ENCODE results near the gene CAND2.
"Not testable (repeated sequence)": the region's sequence is repeated elsewhere in the genome, so short reads cannot be mapped to it uniquely, and the experiment has no call there.

Gene CAND2

DNA sequence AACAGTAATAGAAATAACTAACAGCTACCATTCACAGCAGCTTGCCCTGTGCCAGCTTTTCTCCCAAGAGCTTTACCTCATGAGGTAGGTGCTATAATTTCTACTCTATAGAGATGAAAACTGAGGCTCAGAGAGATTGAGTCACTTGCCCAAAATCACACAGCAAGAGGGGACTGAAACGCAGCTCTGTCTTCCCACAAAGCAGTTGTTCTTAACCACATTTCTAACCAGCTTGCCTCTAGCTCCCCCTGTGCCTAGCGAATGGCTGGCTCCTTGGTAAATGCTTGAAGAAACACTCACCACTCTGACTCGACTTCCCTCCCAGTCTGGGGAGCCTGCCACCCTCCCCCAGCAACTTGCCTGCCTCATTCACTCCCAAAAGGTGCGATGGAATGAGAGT lies 21.9 kb upstream of the CAND2 start:
- in situ Hi-C loops (cut with HindIII; ENCODE audit: low sequenced_read_pairs): no loop called here
- no peak for DNase-seq (ENCODE audit: low read depth, low spot score)
- TF ChIP-seq, protein P1, sequence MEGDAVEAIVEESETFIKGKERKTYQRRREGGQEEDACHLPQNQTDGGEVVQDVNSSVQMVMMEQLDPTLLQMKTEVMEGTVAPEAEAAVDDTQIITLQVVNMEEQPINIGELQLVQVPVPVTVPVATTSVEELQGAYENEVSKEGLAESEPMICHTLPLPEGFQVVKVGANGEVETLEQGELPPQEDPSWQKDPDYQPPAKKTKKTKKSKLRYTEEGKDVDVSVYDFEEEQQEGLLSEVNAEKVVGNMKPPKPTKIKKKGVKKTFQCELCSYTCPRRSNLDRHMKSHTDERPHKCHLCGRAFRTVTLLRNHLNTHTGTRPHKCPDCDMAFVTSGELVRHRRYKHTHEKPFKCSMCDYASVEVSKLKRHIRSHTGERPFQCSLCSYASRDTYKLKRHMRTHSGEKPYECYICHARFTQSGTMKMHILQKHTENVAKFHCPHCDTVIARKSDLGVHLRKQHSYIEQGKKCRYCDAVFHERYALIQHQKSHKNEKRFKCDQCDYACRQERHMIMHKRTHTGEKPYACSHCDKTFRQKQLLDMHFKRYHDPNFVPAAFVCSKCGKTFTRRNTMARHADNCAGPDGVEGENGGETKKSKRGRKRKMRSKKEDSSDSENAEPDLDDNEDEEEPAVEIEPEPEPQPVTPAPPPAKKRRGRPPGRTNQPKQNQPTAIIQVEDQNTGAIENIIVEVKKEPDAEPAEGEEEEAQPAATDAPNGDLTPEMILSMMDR (IDR thresholded peaks at IDR 0.05; ENCODE audit: low read depth, low read length): no peak
- no peak overlapping the region for H3K4me3 ChIP-seq (ENCODE audit: low read depth, low read length)

DNA sequence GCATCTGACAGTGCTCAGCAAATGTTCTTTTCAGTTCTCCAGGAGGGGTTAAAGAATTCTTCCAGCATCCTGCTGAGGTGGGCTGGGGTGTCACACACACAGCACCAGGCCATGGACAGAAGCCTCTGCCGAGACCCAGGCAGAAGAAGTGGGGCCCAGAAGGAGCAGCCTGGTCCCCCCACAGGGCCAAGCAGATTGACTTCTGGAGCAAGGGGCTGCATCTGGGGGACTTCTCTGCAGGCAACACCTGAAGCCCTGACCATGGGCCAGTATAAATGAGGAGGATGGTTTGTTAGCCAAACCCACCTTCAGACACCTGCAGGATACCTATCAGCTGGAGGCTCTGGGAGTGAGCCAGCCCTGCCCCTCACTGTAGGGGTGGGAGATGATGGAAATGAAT lies 21.3 kb upstream of the CAND2 start:
- TF ChIP-seq, protein P1 (IDR thresholded peaks at IDR 0.05; ENCODE audit: low read depth, low read length): no peak
- in situ Hi-C loops (cut with HindIII; ENCODE audit: low sequenced_read_pairs): no loop called here
- H3K4me3 ChIP-seq (ENCODE audit: low read depth, low read length): no peak overlapping the region
- DNase-seq (ENCODE audit: low read depth, low spot score): no peak

DNA sequence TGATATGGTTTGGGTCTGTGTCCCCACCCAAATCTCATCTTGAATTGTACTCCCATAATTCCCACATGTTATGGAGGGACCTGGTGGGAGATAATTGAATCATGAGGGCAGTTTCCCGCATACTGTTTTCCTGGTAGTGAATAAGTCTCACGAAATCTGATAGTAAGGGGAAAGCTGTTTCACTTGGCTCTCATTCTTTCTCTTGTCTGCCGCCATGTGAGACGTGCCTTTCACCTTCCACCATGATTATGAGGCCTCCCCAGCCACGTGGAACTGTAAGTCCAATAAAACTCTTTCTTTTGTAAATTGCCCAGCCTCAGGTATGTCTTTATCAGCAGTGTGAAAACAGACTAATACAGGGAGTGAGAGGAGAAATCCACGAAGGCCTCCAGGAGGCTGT lies 20.5 kb upstream of the CAND2 start:
- DNase-seq (ENCODE audit: low read depth, low spot score): not testable (repeated sequence)

DNA sequence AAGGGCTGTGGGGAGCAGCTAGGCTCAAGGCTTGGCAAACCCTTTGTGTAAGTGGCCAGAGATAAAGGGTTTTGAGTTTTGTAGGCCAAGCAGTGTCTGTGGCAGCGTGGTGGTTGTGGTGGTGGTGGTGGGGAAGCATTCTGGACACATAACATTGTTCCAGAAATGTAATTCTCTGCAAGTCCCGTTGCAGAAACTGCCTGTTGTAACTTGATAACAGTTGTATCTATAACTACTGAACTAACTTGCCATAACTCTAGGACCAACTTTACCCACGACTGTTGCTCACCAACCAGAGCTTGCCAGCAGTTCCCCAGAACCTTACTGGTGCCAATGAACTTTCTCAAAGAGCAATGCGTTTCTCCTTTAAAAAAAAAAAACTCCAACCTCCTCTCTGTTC lies 19.3 kb upstream of the CAND2 start:
- in situ Hi-C loops (cut with HindIII; ENCODE audit: low sequenced_read_pairs): no loop called here
- no peak overlapping the region for H3K4me3 ChIP-seq (ENCODE audit: low read depth, low read length)
- DNase-seq (ENCODE audit: low read depth, low spot score): no peak
- TF ChIP-seq, protein P1 (IDR thresholded peaks at IDR 0.05; ENCODE audit: low read depth, low read length): no peak

More for the DNA sequence above, 20.5 kb upstream of the CAND2 start:
- H3K4me3 ChIP-seq (ENCODE audit: low read depth, low read length); in situ Hi-C loops (cut with HindIII; ENCODE audit: low sequenced_read_pairs): not testable (repeated sequence)

DNA sequence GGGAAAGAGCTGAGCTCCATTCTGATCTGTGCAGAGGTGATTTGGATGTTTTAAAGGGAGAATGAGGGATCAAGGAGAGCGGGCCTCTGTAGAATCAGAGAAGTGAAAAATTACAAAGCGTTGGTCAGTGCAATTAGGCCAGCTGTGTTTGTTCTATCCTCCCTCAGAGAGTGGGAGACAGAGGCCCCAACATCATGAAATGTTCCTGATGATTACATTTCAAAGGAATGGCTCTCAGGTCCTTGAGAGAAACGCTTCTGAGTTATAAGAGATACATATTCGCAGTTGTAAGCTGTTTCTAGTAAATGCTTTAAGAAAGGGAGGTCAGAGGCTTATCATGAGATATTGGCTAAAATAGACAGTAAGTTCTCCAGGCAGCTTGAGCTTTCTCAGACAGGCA lies 15.7 kb upstream of the CAND2 start:
- DNase-seq (ENCODE audit: low read depth, low spot score): no peak
- in situ Hi-C loops (cut with HindIII; ENCODE audit: low sequenced_read_pairs): no loop called here
- TF ChIP-seq, protein P1 (IDR thresholded peaks at IDR 0.05; ENCODE audit: low read depth, low read length): no peak
- H3K4me3 ChIP-seq (ENCODE audit: low read depth, low read length): no peak overlapping the region

DNA sequence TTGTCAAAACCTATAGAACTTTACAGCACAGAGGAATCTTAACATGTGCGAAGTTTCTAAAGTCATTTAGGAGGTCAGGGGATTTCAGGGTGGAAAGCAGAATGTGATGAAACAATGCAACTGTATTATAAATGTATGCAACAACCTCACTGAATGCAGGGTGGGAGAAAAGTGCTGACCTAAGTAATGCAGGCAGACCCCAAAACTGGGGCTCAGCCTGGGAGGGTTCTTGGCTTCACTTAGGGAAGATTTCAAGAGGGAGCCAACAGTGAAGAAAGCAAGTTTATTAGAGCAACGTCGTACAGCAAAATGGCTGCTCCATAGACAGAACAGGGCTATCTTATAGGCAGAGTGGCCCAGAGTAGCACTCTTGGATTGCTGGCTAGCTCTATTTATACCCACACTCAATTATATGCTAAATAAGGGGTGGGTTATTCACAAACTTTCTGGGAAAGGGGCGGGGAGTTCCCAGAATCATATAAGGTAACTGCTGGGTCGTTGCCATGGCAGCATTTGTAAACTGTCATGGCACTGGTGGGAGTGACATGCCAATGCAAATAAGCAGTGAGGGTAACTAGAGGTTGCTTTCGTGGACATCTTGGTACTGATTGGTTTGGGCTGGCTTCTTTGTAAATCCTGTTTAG lies 14.2 kb upstream of the CAND2 start:
- in situ Hi-C loops (cut with HindIII; ENCODE audit: low sequenced_read_pairs): no loop called here
- peak; percentile 47 for DNase-seq (ENCODE audit: low read depth, low spot score)
- H3K4me3 ChIP-seq (ENCODE audit: low read depth, low read length): no peak overlapping the region
- TF ChIP-seq, protein P1 (IDR thresholded peaks at IDR 0.05; ENCODE audit: low read depth, low read length): no peak

DNA sequence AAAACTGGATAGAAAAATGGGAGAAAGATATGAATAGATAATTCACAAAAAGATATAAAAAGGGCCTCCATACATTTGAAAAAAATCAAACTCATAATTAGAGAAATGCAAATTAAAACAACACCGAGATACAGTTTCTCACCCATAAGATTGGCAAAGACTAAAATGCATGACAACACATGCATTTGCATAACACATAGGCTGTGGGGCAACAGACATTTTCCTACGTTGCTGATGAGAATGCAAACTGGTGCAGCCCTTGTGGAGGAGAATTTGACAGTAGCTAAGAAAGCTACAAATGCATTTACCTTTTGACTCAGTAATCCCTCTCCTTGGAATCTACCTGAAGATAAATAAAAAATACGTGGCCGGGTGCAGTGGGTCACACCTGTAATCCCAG lies 11.4 kb upstream of the CAND2 start:
- TF ChIP-seq, protein P1 (IDR thresholded peaks at IDR 0.05; ENCODE audit: low read depth, low read length): no peak
- in situ Hi-C loops (cut with HindIII; ENCODE audit: low sequenced_read_pairs): no loop called here
- no peak for DNase-seq (ENCODE audit: low read depth, low spot score)
- no peak overlapping the region for H3K4me3 ChIP-seq (ENCODE audit: low read depth, low read length)
